OCI-LY3 (cell line): ENCODE results near the gene DPYD.

ENCODE experiments used
- EZH2phosphoT487 ChIP-seq: fragments of 200-600 bp; shearing (Covaris generic); IDR thresholded peaks from 2 replicates; pipeline ENCODE4 v1.6.1; 2018; ENCODE audit warnings: antibody characterized with exemption, mixed run types, low read depth
- TF ChIP-seq, protein P1 (sequence below): fragments of 200-600, 300-600 bp; sonication (generic); IDR thresholded peaks from 2 replicates; pipeline ENCODE4 v1.5.1; 2014; ENCODE audit warnings: antibody characterized with exemption, low read length, low read depth

DNA sequence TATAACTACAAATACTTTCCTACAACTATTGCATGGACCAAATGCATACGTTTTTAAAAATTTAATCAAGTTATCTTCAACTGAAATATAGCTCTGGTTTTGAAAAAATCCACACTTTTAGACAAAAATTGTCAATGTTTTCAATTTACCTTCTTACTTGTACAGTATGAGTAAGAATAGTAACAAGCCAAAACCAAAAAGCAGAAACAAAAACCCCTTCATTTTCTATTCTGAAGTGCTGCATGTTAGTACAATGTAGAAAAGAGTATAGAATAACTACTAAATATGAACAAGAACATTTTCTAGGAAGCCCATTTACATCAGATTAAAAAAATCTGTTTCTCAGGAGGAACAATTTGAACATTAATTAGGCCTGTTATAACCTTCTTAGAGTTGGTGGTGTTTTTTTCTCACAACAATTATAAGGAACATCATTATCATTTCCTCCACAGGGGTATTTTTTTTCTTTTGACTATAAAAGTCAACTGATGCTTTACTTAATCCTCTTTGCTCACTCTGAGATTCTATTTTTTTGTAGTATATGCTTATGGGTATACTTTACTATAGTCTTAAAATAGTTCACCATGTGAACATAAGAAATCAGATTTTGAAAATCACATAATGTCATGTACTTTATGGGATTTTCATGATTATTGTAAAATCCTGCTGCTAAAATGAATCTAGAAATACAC lies 723.9 kb downstream of the DPYD start:
- TF ChIP-seq, protein P1, sequence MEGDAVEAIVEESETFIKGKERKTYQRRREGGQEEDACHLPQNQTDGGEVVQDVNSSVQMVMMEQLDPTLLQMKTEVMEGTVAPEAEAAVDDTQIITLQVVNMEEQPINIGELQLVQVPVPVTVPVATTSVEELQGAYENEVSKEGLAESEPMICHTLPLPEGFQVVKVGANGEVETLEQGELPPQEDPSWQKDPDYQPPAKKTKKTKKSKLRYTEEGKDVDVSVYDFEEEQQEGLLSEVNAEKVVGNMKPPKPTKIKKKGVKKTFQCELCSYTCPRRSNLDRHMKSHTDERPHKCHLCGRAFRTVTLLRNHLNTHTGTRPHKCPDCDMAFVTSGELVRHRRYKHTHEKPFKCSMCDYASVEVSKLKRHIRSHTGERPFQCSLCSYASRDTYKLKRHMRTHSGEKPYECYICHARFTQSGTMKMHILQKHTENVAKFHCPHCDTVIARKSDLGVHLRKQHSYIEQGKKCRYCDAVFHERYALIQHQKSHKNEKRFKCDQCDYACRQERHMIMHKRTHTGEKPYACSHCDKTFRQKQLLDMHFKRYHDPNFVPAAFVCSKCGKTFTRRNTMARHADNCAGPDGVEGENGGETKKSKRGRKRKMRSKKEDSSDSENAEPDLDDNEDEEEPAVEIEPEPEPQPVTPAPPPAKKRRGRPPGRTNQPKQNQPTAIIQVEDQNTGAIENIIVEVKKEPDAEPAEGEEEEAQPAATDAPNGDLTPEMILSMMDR = no peak
- no peak for TF ChIP-seq EZH2phosphoT487
